Stimulated activated CD4-positive, alpha-beta T cell treated with anti-CD3 and anti-CD28 coated beads, TNF-alpha, amount 100 ng/mL, for 1 hour (primary cell): ENCODE data around the gene PLEKHD1.

ENCODE experiments used
- DNase-seq, 3 donors: peaks; one replicate each; pipeline ENCODE4 v3.0.0-alpha.2; 2020; ENCODE audit warnings: low read depth in 3 of 3, low spot score in 1 of 3

Gene PLEKHD1

GRCh38 chr14:69547701-69548348, 63.3 kb downstream of the PLEKHD1 start:
- no peak for DNase-seq

DNA sequence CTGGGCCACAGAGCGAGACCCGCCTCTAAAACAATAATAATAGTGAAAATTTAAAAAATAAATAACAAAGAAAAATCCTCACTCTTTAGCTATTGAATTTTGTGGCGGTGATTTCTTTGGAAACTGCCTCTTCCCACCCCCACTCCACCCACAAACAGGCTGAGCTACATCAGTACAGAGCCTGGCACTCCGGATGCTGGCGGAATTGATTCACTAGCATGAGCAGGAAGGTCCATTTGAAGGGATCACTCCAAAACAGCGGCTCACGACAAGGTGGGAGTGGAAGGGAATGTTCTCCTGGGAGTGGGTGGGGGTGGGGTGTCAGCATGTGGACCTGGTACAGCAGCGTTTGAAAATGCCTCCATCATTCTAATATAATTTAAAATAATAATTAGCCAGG, 64.0 kb downstream of the PLEKHD1 start:
- DNase-seq, result no peak

- no peak for DNase-seq
Observed at GRCh38 chr14:69551511-69551910, 67.0 kb downstream of the PLEKHD1 start.

GRCh38 chr14:69553252-69553651, 68.7 kb downstream of the PLEKHD1 start:
- DNase-seq, result no peak

GRCh38 chr14:69554500-69554899, 70.0 kb downstream of the PLEKHD1 start:
- no peak for DNase-seq

DNA sequence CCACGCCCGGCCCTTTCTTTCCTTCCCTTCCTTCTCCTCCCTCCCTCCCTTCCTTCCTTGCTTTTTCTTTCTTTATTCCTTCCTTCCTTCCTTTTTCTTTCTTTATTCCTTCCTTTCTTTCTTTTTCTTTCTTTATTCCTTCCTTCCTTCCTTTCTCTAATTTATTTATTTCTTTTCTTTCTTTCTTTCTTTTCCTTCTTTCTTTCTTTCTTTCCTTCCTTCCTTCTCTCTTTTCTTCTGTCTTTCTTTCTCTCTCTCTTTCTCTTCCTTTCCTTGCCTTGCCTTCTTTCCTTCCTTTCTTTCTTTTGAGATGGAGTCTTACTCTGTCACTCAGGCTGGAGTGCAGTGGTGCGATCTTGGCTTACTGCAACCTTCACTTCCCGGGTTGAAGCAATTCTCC, 74.2 kb downstream of the PLEKHD1 start:
- no peak for DNase-seq

DNA sequence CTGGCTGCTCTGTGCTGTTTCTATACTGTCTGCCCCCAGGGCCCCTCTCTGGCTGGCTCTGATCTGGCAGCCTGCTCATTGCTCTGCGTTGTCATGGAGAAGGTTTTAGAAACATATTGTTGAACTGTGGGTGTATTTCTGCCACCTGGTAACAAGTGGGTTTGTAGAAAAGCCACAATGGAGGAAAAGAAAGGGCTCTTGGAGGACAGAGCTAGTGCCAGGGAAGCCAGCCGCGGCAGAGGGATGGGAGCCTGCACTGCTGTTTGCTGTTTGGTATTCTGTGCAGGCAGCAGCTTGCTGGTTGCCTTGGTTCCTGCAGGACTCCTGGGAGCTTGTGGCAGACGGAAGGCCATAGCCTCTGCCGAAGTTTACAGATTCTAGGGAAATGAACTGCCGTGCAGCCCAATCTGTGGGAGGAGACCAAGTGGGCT, 75.1 kb downstream of the PLEKHD1 start:
- no peak for DNase-seq

GRCh38 chr14:69560826-69561225, 76.3 kb downstream of the PLEKHD1 start:
- no peak for DNase-seq

- DNase-seq, result no peak
Observed at GRCh38 chr14:69561893-69562292, 77.4 kb downstream of the PLEKHD1 start.

GRCh38 chr14:69567563-69567962, 83.0 kb downstream of the PLEKHD1 start:
- no peak for DNase-seq

- no peak for DNase-seq
Observed at GRCh38 chr14:69569859-69570258, 85.3 kb downstream of the PLEKHD1 start.

DNA sequence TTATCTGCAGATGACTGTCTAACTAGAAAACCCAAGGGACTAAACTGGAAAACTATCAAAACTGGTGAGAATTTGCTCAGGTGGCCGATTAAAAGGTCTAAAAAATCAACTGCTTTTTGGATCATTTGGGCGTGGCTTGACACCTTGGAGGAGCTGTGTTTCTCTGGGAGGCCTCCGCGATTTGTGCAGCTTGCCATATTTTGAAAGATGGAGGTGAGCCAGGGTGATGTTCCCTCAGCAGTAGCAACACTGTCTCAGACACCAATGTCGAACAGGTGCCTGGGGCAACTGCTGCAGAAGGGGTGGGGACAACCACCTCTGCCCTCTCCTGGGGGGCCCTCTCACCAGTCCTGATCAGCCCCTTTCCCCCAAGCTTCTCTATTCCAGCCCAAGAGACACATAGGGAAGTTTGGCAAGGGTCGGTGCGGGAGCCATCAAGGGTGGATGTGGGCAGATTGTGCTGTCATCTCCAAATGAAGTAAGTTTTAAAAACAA, 86.4 kb downstream of the PLEKHD1 start:
- no peak for DNase-seq

- no peak for DNase-seq
Observed at GRCh38 chr14:69571449-69572029, 87.0 kb downstream of the PLEKHD1 start.

GRCh38 chr14:69572030-69572840, 87.7 kb downstream of the PLEKHD1 start:
- DNase-seq, result no peak

GRCh38 chr14:69572841-69573135, 88.3 kb downstream of the PLEKHD1 start:
- no peak for DNase-seq

DNA sequence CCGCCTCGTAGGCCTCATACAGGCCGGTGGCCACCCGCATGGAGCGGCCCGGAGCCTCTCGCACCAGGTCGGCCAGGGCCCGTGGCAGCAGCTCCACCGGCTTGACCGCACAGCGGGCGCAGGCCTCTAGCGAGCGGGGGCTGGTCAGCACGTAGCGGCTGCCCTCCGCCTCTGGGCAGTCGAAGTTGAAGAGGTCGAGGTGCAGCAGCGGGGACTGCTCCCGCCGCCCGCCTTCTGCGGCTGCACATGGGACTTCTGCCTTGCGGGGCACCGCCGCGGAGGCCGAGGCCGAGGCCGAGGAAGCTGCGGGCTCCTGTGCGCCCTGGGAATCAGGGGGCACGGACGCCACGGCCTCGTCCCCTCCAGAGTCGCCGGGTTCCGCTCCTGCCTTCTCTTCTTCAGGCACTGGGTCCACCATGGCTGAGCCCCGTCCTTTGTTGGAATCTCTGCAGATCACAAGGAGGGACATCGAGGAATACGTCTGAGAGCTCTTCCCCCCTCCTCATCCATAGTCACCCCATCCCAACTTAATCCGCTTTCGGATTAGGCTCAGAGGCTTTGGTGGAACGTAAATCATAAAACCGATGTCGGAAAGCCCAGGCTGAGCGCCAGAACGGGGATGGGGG, 88.8 kb downstream of the PLEKHD1 start:
- peak in 1 of 3 donors; percentile 1 for DNase-seq

- peak in 1 of 3 donors; percentile 4 for DNase-seq
Observed at GRCh38 chr14:69573831-69574262, 89.3 kb downstream of the PLEKHD1 start.

DNA sequence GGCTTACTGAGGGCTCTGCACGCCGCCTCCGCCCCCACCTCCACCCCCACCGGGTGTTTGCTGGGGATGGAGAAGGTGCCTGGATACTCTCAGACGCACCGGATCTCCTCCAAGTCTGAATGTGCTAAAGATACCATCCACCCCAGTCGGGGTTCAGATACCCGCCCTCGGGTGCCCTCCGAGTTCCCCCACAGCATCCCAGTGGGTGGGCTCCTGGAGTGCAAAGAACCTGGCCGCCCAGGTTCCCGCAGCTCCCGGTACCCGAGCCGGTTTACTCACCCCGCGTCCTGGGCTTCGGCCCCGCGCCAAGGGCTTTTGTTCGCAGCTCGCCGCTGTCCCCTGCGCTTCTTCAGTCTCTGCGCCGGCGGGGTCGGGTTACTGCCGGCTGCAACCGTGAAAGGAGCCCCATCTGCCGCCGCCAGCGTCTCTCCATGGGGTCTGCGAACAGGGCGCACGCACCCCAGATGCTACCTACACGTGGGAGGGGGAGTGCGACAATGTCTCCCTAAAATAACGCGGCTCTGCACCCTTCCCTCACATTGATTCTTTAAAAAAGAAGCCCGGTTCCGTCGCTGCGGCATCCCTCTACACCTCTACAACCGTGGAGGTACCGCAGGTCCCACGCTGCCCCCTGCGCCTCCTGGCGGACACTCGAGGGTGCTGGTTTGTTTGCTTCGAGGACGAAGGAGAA, 89.9 kb downstream of the PLEKHD1 start, which contains the start of gene CCDC177:
CCDC177 (minus strand) TSS at position 609 of the 691 bp plus-strand sequence. CDS start 1,249 bp downstream, outside the sequence.
- peak; percentile 42 to 75 (median 44) for DNase-seq

GRCh38 chr14:69574954-69575295, 90.4 kb downstream of the PLEKHD1 start:
- DNase-seq, result no peak

DNA sequence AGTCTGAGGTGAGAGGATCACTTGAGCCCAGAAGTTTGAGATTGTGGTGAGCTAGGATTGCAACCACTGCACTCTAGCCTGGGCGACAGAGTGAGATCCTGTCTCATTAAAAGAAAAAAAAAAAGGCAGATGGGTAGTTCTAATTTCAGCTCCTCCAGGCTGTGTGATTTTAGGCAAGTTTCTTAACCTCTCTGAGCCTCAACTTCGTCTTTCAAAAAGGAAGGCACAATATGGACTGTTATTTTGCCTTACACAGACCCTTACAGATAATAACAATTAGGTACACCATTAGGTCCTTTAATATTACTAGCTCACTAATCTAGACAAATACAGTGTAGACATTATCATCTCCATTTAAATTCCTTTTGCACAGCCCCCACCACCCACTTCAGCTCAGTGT, 94.9 kb downstream of the PLEKHD1 start:
- no peak for DNase-seq

DNA sequence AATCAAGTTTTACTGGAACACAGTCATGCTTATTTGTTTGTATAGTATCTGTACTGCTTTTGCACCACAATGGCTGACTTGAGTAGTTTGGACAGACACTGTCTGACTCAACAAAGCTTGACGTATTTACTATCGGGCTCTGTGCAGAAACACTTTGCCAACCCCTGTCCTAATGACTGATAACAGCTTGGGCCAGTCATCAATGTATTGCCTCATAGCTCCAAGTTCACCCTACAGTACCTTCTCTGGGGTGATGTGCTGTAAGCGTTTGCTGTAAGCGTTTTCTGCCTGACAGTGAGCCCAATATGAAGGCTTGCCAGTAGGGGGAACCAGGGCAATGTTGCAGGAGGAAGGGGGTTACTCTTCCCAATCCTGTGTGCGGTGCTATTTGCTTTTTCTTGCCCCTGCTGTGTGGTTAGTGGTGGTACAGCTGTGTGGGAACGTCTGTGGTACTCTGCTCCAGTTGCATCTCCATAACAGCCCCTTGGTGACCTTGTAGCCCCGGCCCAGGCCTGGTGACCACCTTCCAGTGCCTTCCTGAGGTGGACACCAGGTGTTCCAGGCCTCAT, 95.6 kb downstream of the PLEKHD1 start:
- no peak for DNase-seq
